ENCODE measurements around the gene OR2C3.
"Not testable (repeated sequence)": the region's sequence is repeated elsewhere in the genome, so short reads cannot be mapped to it uniquely, and the experiment has no call there.

Gene OR2C3

DNA sequence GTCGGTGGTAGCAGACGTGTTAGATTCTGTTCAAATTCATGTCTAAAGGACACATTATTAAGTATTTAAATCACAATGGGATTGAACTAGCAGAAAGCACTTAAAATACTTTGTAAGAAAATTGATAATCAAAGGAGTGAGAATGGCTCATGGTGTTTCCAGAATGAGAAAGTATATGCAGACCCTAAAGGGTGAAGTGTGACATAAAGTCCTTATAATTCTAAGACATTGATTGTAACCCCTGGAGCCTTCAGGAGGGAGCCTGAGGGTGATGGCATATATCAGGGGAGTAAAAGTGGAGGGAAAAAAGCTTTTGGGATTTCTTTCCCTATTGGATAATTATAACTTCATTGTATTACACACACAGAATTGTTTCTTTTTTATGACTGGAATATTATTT is at the start of gene OR2C3:
OR2C3 (minus strand) TSS at position 101 of the 400 bp plus-strand sequence. CDS start 3,929 bp downstream, outside the sequence.
- no peak for DNase-seq

DNA sequence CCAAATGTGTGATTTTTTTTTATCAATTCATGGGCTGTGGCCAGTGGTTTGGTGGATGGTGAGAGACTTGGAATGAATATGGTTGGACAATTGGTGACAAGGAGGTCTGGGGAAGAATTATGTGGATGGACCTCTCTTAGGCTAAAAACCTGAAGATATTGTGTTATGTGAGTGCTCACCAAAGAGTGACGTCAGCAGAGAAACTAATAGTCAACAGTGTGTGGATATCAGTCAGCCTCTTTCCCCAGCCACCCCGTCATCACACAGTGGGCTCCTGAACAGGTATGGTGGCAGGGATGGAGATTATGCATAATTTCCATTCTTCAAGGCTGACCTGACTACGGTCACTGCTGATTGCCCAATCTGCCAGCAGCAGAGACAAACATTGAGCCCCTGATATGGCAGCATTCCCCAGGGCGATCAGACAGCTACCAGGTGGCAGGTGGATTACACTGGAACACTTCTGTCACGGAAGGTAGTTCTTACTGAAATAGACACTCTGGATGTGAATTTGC is 42.8 kb upstream of the OR2C3 start:
- DNase-seq, result no peak

DNA sequence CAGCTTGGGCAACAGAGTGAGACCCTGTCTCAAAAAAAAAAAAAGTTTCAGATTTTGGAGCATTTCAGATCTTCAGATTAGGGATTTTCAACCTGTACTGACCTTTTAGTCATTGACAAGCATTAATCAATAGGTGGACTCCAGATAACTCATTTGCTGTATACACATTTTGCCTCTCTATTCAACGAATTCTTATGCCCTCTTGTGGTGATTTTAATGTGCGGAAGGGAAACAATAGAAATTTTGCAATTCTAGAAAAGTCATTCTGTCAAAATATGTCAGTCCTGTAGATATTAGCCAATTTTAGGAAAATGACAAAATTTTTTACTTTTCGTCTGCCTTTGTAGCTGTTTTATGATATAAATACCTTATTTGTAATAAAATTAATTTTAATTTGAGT is 40.3 kb upstream of the OR2C3 start:
- DNase-seq, result no peak

DNA sequence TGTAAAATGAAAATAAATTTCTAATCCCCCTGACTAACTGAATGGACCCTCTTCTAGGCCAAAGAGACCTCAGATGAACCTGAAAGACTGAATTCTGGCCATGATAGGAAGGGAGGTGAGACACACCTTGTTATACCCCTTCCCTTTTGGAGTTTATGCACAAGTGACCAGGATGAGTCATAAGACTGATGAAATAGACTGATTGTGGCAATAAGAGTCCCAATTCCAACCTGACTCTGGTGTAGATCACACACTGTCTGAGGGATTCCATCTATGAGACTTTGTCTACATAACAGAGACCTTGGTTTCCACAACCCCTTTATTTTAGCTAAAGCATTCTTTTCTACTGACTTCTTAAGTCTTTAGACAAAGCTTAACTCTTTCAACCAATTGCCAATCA is 38.4 kb upstream of the OR2C3 start:
- no peak for DNase-seq

DNA sequence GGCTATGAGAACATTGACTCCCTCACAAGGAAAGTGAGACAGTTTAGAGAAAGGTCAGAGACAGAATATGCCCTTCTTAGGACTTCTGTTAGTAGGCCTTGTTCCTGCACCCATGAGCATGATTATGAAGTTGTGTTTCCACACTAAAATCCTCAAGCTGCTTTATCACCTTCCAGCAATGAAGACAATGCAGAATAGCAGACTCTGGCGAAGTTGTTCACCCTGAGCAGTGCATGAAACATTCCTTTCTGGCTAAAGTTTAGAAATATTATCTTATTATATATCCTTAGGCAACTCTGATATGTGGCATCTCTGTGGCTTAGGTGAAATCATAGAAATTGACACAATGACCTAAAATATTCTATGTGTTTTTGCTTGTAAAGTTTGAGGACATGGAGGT is 38.0 kb upstream of the OR2C3 start:
- DNase-seq, result no peak

DNA sequence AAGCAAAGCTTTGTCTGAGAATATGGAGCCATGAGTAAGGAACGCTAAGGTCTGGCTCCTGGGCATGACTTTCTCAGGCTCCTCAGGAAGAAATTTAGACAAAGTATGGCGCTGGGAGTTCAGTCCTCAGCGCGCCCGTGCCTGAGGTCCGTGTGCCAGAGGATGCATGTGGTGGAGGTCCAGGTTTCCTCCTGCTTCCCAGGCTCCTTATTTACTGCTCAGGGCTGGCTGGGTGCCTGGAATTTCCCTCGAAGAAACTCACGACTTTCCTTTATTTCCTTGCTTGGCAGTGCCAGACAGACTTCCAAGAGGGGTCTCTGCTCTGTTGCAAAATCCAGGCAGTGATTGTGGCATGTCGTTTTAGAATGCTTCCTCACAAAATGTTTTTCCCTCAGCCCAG is 26.0 kb upstream of the OR2C3 start:
- no peak for DNase-seq

DNA sequence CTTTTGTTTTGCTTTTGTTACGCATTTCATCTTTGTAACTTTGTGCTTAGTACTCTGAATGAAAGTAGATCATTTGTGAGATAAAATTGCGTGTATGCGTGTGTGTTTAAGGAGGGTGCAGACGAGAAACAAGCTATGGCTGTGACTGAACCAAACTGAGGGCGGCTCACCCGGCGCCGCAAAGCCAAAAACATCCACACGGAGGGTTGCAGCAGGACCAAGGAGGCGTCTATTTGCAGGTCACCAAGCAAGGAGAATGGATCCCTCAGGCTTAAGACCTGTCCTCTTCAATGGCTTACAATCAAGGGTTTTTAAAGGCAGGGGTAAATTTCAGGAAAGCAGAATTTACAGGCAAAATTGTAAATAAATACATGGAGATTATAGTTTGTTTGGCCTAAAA is 25.5 kb upstream of the OR2C3 start:
- no peak for DNase-seq

DNA sequence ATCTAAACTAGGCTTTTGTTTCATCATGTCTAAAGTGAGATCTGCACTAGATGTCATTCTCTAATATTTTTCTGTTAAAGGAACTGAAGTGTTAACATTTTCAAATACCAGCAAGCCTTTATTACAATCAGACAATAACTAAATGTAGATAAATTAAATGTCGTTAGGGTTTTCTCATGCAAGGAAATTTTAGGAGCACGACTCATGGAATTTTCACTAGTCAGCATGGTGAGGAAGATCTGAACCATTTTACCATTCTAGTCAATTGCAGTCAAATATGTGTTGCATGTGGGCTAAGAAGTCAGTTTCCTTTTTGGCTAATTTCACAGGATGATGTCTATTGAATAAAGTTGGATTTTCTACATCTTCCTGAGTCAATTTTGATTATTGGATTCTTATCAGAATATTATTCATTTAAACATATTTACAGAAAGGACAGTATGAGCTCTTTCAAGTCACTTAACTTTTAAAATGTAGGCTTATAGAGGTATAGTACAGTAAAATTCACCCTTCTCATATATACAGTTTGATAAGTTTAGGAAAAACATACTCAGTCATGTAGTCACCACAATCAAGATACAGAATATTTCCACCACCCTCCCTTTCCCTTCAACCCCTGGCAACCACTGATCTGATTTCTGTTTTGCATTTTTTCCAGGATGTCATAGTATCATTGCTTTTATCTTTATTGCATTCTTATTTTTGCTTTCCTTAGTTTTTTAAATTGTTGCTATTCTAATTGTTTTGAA is 21.9 kb upstream of the OR2C3 start:
- no peak for DNase-seq

DNA sequence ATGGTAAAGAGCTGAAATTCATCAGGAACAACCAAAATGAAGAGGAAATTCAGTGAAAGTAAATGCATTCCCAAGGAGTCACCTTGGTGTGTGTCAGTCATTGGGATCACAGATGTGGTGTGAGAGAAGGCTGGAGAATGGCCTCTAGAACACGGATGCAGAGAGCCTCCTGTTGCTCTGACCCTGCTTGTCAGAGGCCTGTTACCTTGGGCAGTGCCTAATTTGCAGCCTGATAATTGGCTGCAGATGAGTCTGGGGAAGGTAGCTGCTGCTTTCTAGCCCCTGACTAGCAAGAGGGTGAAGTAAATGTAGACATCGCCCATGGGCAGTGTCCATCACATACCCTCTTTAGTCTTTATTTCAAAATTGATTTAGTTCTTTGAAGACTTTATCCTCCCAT is 16.0 kb upstream of the OR2C3 start:
- no peak for DNase-seq

DNA sequence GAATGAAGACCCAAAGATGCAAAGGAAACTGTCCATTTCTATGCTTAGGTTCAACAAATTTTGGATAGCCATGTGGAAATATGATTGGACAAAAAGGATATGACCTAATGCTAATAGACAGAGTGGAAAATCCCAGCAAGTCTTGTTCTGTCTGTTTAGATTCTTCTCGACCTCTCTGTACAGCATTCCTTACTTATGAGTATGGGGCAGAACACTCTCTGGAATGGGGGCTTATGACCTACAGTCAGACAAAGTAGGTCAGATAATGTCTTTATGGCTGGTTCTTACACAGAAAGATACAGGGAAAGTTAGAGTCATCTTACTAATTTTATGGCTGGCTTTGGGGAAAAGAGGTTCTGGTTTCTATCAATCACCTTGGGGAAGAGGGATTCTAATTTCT is 15.5 kb upstream of the OR2C3 start:
- DNase-seq, result no peak

DNA sequence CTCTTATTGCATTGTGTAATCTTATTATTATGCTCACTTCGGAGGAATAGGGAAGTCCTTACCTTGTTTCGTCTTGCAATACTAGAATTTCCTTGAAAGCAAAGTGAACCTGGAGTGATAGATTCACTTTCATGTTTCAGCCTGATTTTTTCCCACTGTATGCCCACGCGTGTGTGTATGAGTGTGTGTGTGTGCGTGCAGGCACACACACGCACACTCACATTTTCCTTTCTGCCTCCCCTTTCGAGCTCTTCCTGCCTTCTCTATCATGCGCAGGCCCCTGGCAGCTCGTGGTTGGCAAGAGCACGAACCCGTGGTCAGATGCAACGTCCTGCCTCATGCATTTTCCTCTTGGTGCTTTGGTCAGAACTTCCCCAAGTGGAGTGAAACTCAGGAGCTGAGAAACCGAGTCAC is 12.5 kb upstream of the OR2C3 start, which contains the start of gene GCSAML:
GCSAML (plus strand) TSS at position 366 of the 414 bp plus-strand sequence. CDS start 58 bp downstream, outside the sequence.
- DNase-seq, result no peak

DNA sequence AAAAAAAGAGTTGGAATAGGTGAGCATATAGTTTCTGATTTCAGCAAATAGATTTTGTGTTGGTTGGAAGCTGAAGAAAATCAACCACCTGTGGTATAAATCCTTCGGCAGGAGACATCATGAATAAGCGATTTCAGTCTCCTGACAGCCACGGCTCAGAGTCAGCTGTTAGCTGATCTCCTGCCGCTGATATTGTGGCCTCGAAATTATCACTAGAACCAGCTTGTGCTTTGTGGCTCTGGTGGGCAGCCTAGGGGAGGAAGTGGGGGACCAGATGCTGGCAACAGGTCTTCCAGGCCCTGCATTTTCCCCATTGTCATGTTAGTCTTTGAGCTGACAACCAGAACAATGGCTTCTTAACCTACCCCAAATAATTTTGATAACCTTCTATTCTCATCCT is 11.9 kb upstream of the OR2C3 start:
- DNase-seq, result no peak

DNA sequence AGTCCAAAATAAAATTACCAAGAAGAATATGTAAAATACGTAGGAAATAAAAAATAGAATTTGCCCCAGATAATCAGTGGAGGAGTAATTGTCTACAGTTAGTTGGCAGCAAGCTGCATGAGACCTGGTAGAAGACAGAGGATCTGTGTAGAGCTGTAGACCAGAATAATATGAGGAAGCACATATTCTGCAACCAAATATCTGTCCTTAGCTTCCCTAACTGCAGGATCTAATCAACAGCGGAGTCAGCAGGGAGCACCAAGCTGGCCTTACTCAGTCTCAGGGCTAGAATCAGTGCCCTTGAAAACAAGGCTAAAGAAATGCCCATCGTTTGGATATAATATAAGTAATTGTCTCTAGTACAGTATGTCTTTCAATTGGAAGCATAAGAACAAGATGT is 6.6 kb upstream of the OR2C3 start:
- DNase-seq, result no peak

DNA sequence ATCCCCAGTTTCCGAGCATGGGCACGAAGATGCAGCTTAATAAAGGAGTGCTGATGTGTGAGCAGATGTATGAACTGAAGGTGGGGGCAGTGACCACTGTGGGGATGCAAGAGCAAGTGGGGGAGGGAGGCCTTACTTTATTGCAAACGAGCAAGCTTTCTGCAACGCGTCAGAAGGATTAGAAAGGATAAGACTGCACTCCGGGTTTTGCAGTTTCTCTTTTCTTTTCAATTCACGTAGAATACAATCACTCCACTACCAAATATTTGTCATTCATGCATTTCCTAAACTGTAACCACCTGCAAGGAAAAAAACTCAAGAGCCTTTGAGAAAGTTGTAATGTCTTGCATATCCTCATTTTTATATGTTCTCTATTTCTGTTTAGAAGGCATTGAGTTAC is 4.3 kb upstream of the OR2C3 start:
- DNase-seq, result no peak

DNA sequence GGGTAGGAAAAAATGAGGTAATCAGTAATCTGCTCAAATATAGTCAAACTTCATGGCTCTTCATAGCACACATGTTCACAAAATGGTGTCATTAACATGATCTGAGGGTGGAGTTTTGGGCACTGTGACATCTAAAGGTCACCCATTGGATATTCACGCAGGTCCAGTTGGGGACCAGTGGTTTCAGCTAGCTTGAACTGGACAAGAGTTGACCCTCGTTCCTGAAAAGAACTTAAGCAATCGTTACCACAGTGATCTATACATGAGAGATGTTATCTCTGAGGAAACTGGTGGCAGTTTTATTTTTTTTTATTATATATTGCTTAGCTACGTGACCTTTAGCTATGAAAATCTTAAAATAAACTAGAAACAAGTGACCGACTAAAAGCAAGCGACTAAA is 3.0 kb upstream of the OR2C3 start:
- DNase-seq, result no peak

DNA sequence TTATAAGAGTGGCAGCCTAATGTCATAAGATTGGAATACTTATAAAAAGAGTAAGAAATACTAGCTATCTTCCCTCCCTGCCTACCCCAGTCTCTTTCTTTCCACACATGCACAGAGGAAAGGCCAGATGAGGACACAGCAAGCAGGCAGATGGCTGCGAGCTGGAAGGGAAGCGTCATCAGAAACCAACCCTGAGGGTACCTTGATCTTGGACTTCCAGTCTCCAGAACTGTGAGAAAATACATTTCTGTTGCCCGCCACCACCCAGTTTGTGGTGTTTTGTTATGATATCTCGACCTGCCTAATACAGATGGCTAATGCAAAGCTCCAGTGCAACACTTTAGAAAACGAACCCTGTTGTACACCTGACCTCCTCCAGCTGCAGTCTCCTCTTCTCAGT is 2.3 kb upstream of the OR2C3 start:
- no peak for DNase-seq

DNA sequence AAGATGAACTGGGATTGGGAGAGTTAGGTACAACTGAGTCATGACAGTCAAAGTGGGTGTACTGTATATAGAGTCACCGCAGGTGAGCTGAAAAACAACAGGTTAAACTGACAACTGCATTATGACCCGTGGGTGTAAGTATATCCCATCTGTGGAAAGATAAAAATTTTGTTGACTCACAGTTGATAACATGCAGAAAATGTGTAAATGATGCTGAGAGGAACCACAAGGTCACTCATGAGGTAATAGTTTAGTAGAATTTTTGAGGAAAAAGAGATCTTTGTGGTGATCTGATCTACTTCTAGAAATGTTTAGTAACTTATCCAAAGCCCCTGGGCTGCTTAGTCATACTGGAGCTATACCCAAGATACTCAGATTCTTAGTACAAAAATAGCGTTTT is 838 bp downstream of the OR2C3 start:
- DNase-seq, result no peak

DNA sequence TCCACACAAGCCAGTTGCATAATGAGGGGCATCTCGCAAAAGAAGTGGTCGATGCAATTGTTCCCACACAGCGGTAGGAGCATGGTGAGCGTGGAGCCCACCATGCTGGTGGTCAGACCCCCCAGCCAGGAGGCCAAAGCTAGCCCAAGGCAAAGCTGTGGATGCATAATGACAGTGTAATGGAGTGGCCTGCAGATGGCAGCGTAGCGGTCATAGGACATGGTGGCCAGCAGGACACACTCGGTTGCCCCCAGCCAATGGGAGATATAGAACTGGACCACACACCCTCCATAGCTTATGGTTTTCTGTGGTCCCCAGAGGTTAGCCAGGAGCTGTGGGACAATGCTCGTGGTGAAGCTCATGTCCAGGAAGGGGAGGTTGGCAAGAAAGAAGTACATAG is 4.3 kb downstream of the OR2C3 start:
- DNase-seq, result no peak

DNA sequence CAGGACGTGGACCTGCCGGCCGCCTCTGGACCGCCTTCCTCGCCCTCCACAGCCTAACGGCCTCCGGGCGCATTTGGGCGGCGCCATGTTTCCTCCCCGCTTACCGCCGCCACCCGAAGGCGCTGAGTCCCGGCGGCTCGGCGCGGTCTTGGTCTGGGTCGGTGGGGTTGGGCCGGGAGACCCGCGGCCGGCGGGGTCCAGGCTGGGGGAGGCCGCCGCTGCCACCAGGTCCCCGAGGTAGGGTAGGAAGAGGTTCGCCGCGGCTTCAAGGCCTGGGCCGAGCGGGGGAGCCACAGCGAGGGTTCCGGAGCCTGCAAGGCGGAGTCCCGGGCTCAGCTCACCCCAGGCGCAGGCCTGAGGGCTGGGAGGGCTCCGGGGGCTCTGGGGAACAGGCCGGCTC is 5.5 kb downstream of the OR2C3 start:
- no peak for DNase-seq

DNA sequence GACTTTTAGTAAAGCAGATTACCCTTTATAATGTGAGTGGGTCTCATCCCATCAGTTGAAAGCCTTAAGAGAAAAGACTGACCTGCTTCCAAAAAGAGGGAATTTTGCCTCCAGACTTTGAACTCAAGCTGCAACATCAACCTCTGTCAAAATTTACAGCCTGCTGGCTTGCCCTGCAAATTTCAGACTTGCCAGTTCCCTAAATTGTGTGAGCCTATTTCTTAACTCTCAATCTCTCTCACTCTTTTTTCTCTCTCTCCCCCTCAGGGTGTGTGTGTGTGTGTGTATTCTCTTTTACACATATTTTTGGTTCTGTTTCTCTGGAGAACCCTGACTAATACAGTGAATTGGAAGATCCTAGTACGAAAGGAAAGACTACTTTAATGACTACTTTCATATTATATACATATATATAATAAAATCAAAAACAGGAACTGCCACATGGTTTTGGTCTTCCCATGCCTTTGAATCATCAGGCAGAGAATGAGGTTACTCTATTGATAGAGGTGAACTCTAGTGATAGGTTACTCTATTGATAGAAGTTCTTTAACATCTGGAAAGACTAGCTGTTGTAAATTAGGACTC is 6.4 kb downstream of the OR2C3 start:
- DNase-seq, result no peak

DNA sequence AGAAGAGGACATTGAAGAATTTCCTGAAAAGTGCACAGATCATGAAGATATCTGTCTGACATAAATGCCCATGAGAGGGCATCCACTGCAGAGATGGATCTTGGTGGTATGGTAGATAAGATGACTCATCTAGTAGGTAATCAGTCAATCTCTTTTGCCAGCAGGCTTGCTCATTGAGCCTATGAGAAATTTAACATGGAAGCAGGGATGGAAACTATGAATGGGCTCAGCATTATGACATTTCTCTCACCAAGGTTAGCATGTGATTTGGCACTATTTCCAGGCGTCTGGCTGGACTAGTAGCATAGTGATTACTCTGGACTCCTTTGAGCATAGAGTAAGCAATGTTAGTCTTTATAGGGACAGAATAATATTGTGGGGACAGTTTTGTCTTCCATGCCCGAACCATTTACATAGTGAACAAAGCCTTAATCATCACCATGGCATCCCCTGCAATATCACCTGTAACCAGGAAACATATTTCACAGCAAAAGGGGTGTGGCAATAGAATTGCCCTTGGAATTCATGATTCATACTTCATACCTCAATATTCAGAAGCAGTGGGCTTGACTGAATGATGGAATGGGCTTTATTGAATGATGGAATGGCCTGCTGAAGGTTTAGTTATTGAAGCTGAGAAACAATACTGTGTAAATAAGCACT is 7.3 kb downstream of the OR2C3 start:
- DNase-seq, result no peak

DNA sequence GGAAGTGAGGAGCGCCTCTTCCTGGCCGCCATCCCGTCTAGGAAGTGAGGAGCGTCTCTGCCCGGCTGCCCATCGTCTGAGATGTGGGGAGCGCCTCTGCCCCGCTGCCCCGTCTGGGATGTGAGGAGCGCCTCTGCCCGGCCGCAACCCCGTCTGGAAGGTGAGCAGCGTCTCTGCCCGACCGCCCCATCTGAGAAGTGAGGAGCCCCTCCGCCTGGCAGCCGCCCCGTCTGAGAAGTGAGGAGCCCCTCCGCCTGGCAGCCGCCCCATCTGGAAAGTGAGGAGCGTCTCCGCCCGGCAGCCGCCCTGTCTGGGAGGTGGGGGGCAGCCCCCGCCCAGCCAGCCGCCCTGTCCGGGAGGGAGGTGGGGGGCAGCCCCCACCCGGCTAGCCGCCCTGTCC is 14.4 kb downstream of the OR2C3 start:
- not testable (repeated sequence) for DNase-seq

DNA sequence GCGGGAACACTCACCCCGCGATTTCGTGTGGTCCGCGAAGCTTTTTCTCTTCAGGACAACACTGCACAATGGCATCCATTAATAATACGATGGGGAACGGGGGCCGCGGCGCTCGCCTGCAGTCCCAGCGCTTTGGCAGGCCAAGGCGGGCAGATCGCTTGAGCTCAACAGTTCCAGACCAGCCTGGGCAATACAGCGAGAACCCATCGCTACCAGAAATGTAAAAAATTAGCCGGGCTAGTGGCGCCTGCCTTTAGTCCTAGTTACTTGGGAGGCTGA is 17.7 kb downstream of the OR2C3 start:
- no peak for DNase-seq

Data from stimulated activated CD4-positive, alpha-beta T cell treated with anti-CD3 and anti-CD28 coated beads, Interleukin-4, amount 100 ng/mL, for 24 hours (primary cell).